K562 (cell line): ENCODE measurements around the gene COQ7. TPM values are rescaled to one million over a fixed set of nuclear protein-coding genes. Genes with fewer than 3 reads are reported as not detected.

ENCODE experiments used
- ATAC-seq: fragments of 200-7000 bp; cut with Tn5 transposase; 3 replicates; pipeline ENCODE4 v1.9.1; 2020; ENCODE audit warnings: moderate library complexity
- BruUV-seq: library from RNA; stranded (reverse); fragments of 400-500 nt; replicated peaks from 2 replicates; lab custom pipeline; 2021; lab: Mats Ljungman, UMichigan
- CTCF ChIA-PET: fragments of 300-600 bp; formaldehyde crosslinking; extraction: SDS; loops from one replicate; lab custom pipeline; 2021; ENCODE audit warnings: low intra/inter-chr PET ratio; lab: Yijun Ruan, JAX
- POLR2A ChIA-PET: fragments of 300-600, 350-650 bp; sonication (Branson Sonifier 250); formaldehyde crosslinking; extraction: SDS; loops from one replicate; lab custom pipeline; 2021; ENCODE audit warnings: antibody characterized with exemption, inconsistent platforms; lab: Yijun Ruan, JAX
- DNase-seq, 4 experiments: peaks; one replicate each; pipeline versions ENCODE4 v3.0.0 to v3.0.0-alpha.2; 2011 to 2018; ENCODE audit warnings: low spot score in 3 of 4, mixed read lengths in 3 of 4; ENCODE audit errors: extremely low read depth in 1 of 4
- FAIRE-seq: peaks from 2 replicates; lab custom pipeline; 2011; peaks lifted over from hg19 to GRCh38; lab: Jason Lieb, UNC
- H2AFZ ChIP-seq: 2 replicates; pipeline ENCODE4 v1.6.0; 2011; ENCODE audit warnings: low read depth, low read length, control low read depth, inconsistent platforms
- H3K27ac ChIP-seq: fragments of 200-600 bp; 3 replicates; pipeline ENCODE4 v1.8.0; 2011; ENCODE audit warnings: low read depth, mild to moderate bottlenecking, control low read depth, inconsistent platforms, low read length, moderate library complexity, mixed read lengths; ENCODE audit errors: extremely low read depth
- H3K27me3 ChIP-seq, 2 experiments: fragments of 300-600 bp in 1 of 2; 2 replicates in 1 of 2; 3 replicates in 1 of 2; pipeline versions ENCODE4 v1.6.0 to v1.8.0; 2011; ENCODE audit warnings: inconsistent platforms in 2 of 2, low read length in 2 of 2, mild to moderate bottlenecking in 1 of 2, mixed read lengths in 1 of 2, moderate library complexity in 1 of 2; ENCODE audit not compliant: control insufficient read depth in 2 of 2, insufficient read depth in 2 of 2
- H3K36me3 ChIP-seq: fragments of 300-600 bp; 3 replicates; pipeline ENCODE4 v1.8.0; 2011; ENCODE audit warnings: mild to moderate bottlenecking, low read length, inconsistent platforms; ENCODE audit not compliant: control insufficient read depth, insufficient read depth
- H3K4me1 ChIP-seq, 2 experiments: fragments of 200-600 bp in 1 of 2; replicated peaks in 1 of 2; 2 replicates in 1 of 2; 3 replicates in 1 of 2; pipeline versions ENCODE4 v1.5.1 to v1.8.0; 2011; ENCODE audit warnings: inconsistent platforms in 2 of 2, low read length in 2 of 2, mild to moderate bottlenecking in 1 of 2, mixed read lengths in 1 of 2, moderate library complexity in 1 of 2; ENCODE audit not compliant: control insufficient read depth in 2 of 2, insufficient read depth in 2 of 2
- H3K4me2 ChIP-seq: 2 replicates; pipeline ENCODE4 v1.6.1; 2011; ENCODE audit warnings: low read length, control low read depth, inconsistent platforms, mixed read lengths; ENCODE audit not compliant: insufficient read depth
- H3K4me3 ChIP-seq: fragments of 200-600 bp; sonication (generic), shearing (Covaris generic); 2 replicates; pipeline ENCODE4 v1.5.1; 2016; ENCODE audit warnings: control low read depth, inconsistent platforms
- H3K79me2 ChIP-seq: fragments of 200-600 bp; 3 replicates; pipeline ENCODE4 v1.8.0; 2011; ENCODE audit warnings: low read length, inconsistent platforms; ENCODE audit not compliant: control insufficient read depth, insufficient read depth
- H3K9ac ChIP-seq, 2 experiments: 2 replicates each; pipeline versions ENCODE4 v1.6.0 to v1.6.1; 2011; ENCODE audit warnings: low read depth in 2 of 2, low read length in 2 of 2, control low read depth in 1 of 2, inconsistent platforms in 1 of 2, mild to moderate bottlenecking in 1 of 2, mixed read lengths in 1 of 2; ENCODE audit not compliant: insufficient read depth in 1 of 2
- H3K9me1 ChIP-seq: one replicate; pipeline ENCODE4 v1.6.0; 2011; ENCODE audit warnings: inconsistent platforms, mild to moderate bottlenecking, low read length, moderate library complexity; ENCODE audit not compliant: control insufficient read depth, insufficient read depth
- H3K9me3 ChIP-seq: replicated peaks from 2 replicates; pipeline ENCODE4 v1.5.1; 2011; ENCODE audit warnings: low read depth, low read length, inconsistent platforms; ENCODE audit not compliant: control insufficient read depth, insufficient read depth
- H4K20me1 ChIP-seq: replicated peaks from 2 replicates; pipeline ENCODE4 v1.6.1; 2011; ENCODE audit warnings: low read length, inconsistent platforms, mixed read lengths; ENCODE audit not compliant: control insufficient read depth, insufficient read depth
- CBFA2T2 ChIP-seq: fragments of 450-650 bp; conservative IDR thresholded peaks from 2 replicates; pipeline ENCODE4 v1.6.1; 2017; ENCODE audit warnings: mild to moderate bottlenecking
- DNMT1 ChIP-seq: fragments of 450-650 bp; IDR thresholded peaks from 2 replicates; pipeline ENCODE4 v1.6.1; 2016; ENCODE audit warnings: antibody characterized with exemption, mild to moderate bottlenecking
- ESRRA ChIP-seq: fragments of 450-650 bp; IDR thresholded peaks from 2 replicates; pipeline ENCODE4 v1.6.1; 2014; ENCODE audit warnings: low read depth, mild to moderate bottlenecking, moderate library complexity, borderline replicate concordance
- PCBP2 ChIP-seq: fragments of 200-400 bp; formaldehyde crosslinking; IDR thresholded peaks from 2 replicates; pipeline ENCODE4 v1.6.1; 2018; ENCODE audit warnings: low read length, low read depth, mild to moderate bottlenecking, moderate library complexity; ENCODE audit not compliant: poor library complexity, severe bottlenecking
- TAF15 ChIP-seq: fragments of 200-400 bp; formaldehyde crosslinking; IDR thresholded peaks from 2 replicates; pipeline ENCODE4 v1.6.1; 2017; ENCODE audit warnings: mild to moderate bottlenecking, low read depth, low read length, moderate library complexity
- TCF7 ChIP-seq: sonication (generic); IDR thresholded peaks from 2 replicates; pipeline ENCODE4 v1.6.1; 2016; ENCODE audit warnings: antibody characterized with exemption, borderline replicate concordance
- ZNF586 ChIP-seq: fragments of 450-650 bp; formaldehyde crosslinking; conservative IDR thresholded peaks from 2 replicates; pipeline ENCODE4 v1.4.0; 2020; ENCODE audit warnings: mild to moderate bottlenecking, moderate library complexity
- WGBS: fragments of 100-300 bp; shearing (Covaris generic); methylation state at CpG from one replicate; pipeline ENCODE4 v1.1.6; 2016; ENCODE audit warnings: low coverage, mixed read lengths; ENCODE audit not compliant: insufficient coverage; ENCODE audit errors: missing lambda C conversion rate; 5-methylcytosine and 5-hydroxymethylcytosine counted together
- in situ Hi-C: fragments of 300-500 bp; cut with MboI; formaldehyde crosslinking; loops from 4 replicates; pipeline ENCODE4 v1.15.0; 2018; ENCODE audit warnings: inconsistent platforms, mixed read lengths
- intact Hi-C: fragments of 100-400 bp; cut with micrococcal nuclease; formaldehyde crosslinking; loops from 2 replicates; pipeline ENCODE4 v1.14.2; 2022
- polyA plus RNA-seq, 8 experiments: library from polyadenylated mRNA; depleted of rRNA in 4 of 8; stranded (reverse) in 5 of 8; unstranded in 3 of 8; fragments of >200 nt; fragmentation: Nextera tagmentation in 2 of 8; fragmentation: Illumina TruSeq in 1 of 8; extraction: Ambion mirVana in 2 of 8; extraction: Trizol in 1 of 8; gene quantifications; 2 replicates each; pipeline versions ENCODE4 v1.2.1 to v1.2.3, GENCODE V29; 2011 to 2014; ENCODE audit warnings: inconsistent platforms in 1 of 8, missing spikeins in 1 of 8
- total RNA-seq, 7 experiments: library from RNA; depleted of rRNA in 6 of 7; stranded (reverse); fragments of >200 nt in 6 of 7; fragmentation: Illumina TruSeq in 2 of 7; extraction: Trizol in 2 of 7; gene quantifications; 2 replicates each; pipeline versions ENCODE4 v1.2.1 to v1.2.3, GENCODE V29; 2011 to 2021; ENCODE audit warnings: low replicate concordance in 1 of 7
- TF ChIP-seq, protein P1 (sequence below): fragments of 250-450 bp; sonication (Bioruptor Pico); IDR thresholded peaks from 2 replicates; pipeline ENCODE4 v1.9.0; 2021; ENCODE audit warnings: mild to moderate bottlenecking
- TF ChIP-seq, protein P2 (sequence below), 2 experiments: fragments of 450-650 bp in 1 of 2; sonication (generic) in 1 of 2; formaldehyde crosslinking in 1 of 2; IDR thresholded peaks; 2 replicates each; pipeline versions ENCODE4 v1.7.1 to v1.9.0; 2016 to 2022; ENCODE audit warnings: inconsistent platforms in 1 of 2, mild to moderate bottlenecking in 1 of 2, missing genetic modification reagents in 1 of 2
- TF ChIP-seq, protein P3 (sequence below): fragments of 450-650 bp; conservative IDR thresholded peaks from 2 replicates; pipeline ENCODE4 v1.6.1; 2016; ENCODE audit warnings: missing genetic modification characterization, low read depth, mild to moderate bottlenecking, missing compliant biosample characterization, moderate library complexity

The COQ7 gene
- total and polyA plus RNA-seq, 9 of the 15 experiments (the other 6 are each of a cell fraction or from before 2014, with no cell fraction given) = 2.3 to 26.1 (median 15.2) TPM

- no peaks in the 10 kb centered on the region for H3K36me3 ChIP-seq
- no peak overlapping the region for H3K4me2 ChIP-seq
- intact Hi-C loops (no loop called here), in situ Hi-C loops (no loop called here)
- H3K27me3 ChIP-seq = no peaks in the 10 kb centered on the region
- CTCF ChIA-PET = interaction anchor here (1.6 kb wide), 1 partner anchor 84 kb away, joined by 4 read pairs; no protein-coding TSS in a partner anchor
- ATAC-seq (no peak), DNase-seq (no peak), FAIRE-seq (no peak)
- no TSS peak for BruUV-seq
- H3K9me1 ChIP-seq = no peaks in the 10 kb centered on the region
- POLR2A ChIA-PET = interaction anchor here (1.3 kb wide), 1 partner anchor 24 kb away, joined by 6 read pairs; no protein-coding TSS in a partner anchor
- H3K4me1 ChIP-seq = peaks cover 0 to 10% of the 10 kb centered on the region in 2 experiments; a peak in 1 of 5 replicates
- no peaks in the 10 kb centered on the region for H3K79me2 ChIP-seq
- H3K4me3 ChIP-seq = no peak overlapping the region
- H3K9me3 ChIP-seq = peaks cover 2% of the 10 kb centered on the region; the same call in 1 of the 2 replicates
- no peak overlapping the region for H3K27ac ChIP-seq
- no peak overlapping the region for H3K9ac ChIP-seq
- TF ChIP-seq TAF15 (no peak), ESRRA (no peak), ZNF586 (CRISPR knock-in tag) (no peak), DNMT1 (no peak), PCBP2 (no peak), CBFA2T2 (no peak), TCF7 (no peak)
- TF ChIP-seq, protein P1, sequence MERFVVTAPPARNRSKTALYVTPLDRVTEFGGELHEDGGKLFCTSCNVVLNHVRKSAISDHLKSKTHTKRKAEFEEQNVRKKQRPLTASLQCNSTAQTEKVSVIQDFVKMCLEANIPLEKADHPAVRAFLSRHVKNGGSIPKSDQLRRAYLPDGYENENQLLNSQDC (CRISPR knock-in tag) = no peak
- TF ChIP-seq, protein P2, sequence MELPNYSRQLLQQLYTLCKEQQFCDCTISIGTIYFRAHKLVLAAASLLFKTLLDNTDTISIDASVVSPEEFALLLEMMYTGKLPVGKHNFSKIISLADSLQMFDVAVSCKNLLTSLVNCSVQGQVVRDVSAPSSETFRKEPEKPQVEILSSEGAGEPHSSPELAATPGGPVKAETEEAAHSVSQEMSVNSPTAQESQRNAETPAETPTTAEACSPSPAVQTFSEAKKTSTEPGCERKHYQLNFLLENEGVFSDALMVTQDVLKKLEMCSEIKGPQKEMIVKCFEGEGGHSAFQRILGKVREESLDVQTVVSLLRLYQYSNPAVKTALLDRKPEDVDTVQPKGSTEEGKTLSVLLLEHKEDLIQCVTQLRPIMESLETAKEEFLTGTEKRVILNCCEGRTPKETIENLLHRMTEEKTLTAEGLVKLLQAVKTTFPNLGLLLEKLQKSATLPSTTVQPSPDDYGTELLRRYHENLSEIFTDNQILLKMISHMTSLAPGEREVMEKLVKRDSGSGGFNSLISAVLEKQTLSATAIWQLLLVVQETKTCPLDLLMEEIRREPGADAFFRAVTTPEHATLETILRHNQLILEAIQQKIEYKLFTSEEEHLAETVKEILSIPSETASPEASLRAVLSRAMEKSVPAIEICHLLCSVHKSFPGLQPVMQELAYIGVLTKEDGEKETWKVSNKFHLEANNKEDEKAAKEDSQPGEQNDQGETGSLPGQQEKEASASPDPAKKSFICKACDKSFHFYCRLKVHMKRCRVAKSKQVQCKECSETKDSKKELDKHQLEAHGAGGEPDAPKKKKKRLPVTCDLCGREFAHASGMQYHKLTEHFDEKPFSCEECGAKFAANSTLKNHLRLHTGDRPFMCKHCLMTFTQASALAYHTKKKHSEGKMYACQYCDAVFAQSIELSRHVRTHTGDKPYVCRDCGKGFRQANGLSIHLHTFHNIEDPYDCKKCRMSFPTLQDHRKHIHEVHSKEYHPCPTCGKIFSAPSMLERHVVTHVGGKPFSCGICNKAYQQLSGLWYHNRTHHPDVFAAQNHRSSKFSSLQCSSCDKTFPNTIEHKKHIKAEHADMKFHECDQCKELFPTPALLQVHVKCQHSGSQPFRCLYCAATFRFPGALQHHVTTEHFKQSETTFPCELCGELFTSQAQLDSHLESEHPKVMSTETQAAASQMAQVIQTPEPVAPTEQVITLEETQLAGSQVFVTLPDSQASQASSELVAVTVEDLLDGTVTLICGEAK (IDR thresholded peaks at IDR 0.05) = no peak
- TF ChIP-seq, protein P2 (CRISPR knock-in tag; IDR thresholded peaks at IDR 0.05) = no peak
- TF ChIP-seq, protein P3, sequence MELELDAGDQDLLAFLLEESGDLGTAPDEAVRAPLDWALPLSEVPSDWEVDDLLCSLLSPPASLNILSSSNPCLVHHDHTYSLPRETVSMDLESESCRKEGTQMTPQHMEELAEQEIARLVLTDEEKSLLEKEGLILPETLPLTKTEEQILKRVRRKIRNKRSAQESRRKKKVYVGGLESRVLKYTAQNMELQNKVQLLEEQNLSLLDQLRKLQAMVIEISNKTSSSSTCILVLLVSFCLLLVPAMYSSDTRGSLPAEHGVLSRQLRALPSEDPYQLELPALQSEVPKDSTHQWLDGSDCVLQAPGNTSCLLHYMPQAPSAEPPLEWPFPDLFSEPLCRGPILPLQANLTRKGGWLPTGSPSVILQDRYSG (tag) = no peak
- WGBS = 67% methylated on average over 4 of the region's 5 CpGs
- H4K20me1 ChIP-seq = no peaks in the 10 kb centered on the region
- no peak overlapping the region for H2AFZ ChIP-seq
Measured at GRCh38 chr16:19095654-19096053, 28.2 kb downstream of the COQ7 start.
